Measurements from ENCODE around the gene RPL13. TPM values are rescaled to one million over a fixed set of nuclear protein-coding genes. Genes with fewer than 3 reads are reported as not detected.

RPL13 gene
- total and polyA plus RNA-seq, 4 donors = 699 to 2,663 (median 1,571) TPM

GRCh38 chr16:89544713-89545043 lies 15.8 kb upstream of the RPL13 start:
- DNase-seq (ENCODE audit: low spot score) = no peak
- no peak for TF ChIP-seq YY1 (IDR thresholded peaks at IDR 0.05)
- no peak for TF ChIP-seq GABPA (IDR thresholded peaks at IDR 0.05 in 1 of 2, conservative IDR thresholded peaks at IDR 0.05 in 1 of 2)
- Histone ChIP-seq H3K4me1 (ENCODE audit: control insufficient read depth in 4 of 4, insufficient read depth in 4 of 4, low read length in 3 of 4) (peaks cover 0 to 24% (median 15%) of the 10 kb centered on the region in 4 donors), H3K4me3 (ENCODE audit: low read depth in 1 of 3, low read length in 3 of 3) (no peak overlapping the region), H3K27ac (ENCODE audit: low read depth in 1 of 2, low read length in 2 of 2) (no peak overlapping the region), H3K9ac (ENCODE audit: low read depth in 1 of 2, low read length in 2 of 2) (no peak overlapping the region), H3K9me3 (ENCODE audit: control insufficient read depth in 4 of 4, low read length in 3 of 4) (no peaks in the 10 kb centered on the region), H3K27me3 (ENCODE audit: control insufficient read depth in 4 of 4, insufficient read depth in 4 of 4, low read length in 3 of 4) (no peaks in the 10 kb centered on the region), H3K36me3 (ENCODE audit: control insufficient read depth in 4 of 4, insufficient read depth in 3 of 4, low read depth in 1 of 4, low read length in 3 of 4) (peaks cover 5 to 35% (median 13%) of the 10 kb centered on the region in 4 donors)
- 81% methylated on average over 13 of the region's 13 CpGs for WGBS

GRCh38 chr16:89545044-89545830 lies 15.2 kb upstream of the RPL13 start:
- peak; percentile 52 for DNase-seq (ENCODE audit: low spot score)
- Histone ChIP-seq H3K9ac (ENCODE audit: low read depth in 1 of 2, low read length in 2 of 2) (no peak overlapping the region), H3K9me3 (ENCODE audit: control insufficient read depth in 4 of 4, low read length in 3 of 4) (no peaks in the 10 kb centered on the region), H3K27me3 (ENCODE audit: control insufficient read depth in 4 of 4, insufficient read depth in 4 of 4, low read length in 3 of 4) (no peaks in the 10 kb centered on the region), H3K4me1 (ENCODE audit: control insufficient read depth in 4 of 4, insufficient read depth in 4 of 4, low read length in 3 of 4) (peaks cover 0 to 24% (median 15%) of the 10 kb centered on the region in 4 donors), H3K27ac (ENCODE audit: low read depth in 1 of 2, low read length in 2 of 2) (no peak overlapping the region), H3K36me3 (ENCODE audit: control insufficient read depth in 4 of 4, insufficient read depth in 3 of 4, low read depth in 1 of 4, low read length in 3 of 4) (peaks cover 5 to 35% (median 13%) of the 10 kb centered on the region in 4 donors), H3K4me3 (ENCODE audit: low read depth in 1 of 3, low read length in 3 of 3) (no peak overlapping the region)
- TF ChIP-seq HNF4A (conservative IDR thresholded peaks at IDR 0.05) (peak; percentile 69 to 74), ZBTB33 (IDR thresholded peaks at IDR 0.05) (no peak)
- WGBS = 65% methylated on average over 17 of the region's 17 CpGs

GRCh38 chr16:89545831-89546574 lies 14.5 kb upstream of the RPL13 start:
- no peak overlapping the region for H3K9ac ChIP-seq (ENCODE audit: low read depth in 1 of 2, low read length in 2 of 2)
- H3K4me3 ChIP-seq (ENCODE audit: low read depth in 1 of 3, low read length in 3 of 3) = no peak overlapping the region
- 65% methylated on average over 26 of the region's 26 CpGs for WGBS
- H3K36me3 ChIP-seq (ENCODE audit: control insufficient read depth in 4 of 4, insufficient read depth in 3 of 4, low read depth in 1 of 4, low read length in 3 of 4) = peaks cover 5 to 38% (median 16%) of the 10 kb centered on the region in 4 donors
- peak; percentile 69 for DNase-seq (ENCODE audit: low spot score)
- H3K4me1 ChIP-seq (ENCODE audit: control insufficient read depth in 4 of 4, insufficient read depth in 4 of 4, low read length in 3 of 4) = peaks cover 0 to 24% (median 15%) of the 10 kb centered on the region in 4 donors
- peak in 1 of 2 donors; percentile 53 for TF ChIP-seq RXRA (IDR thresholded peaks at IDR 0.05)
- TF ChIP-seq EGR1 (IDR thresholded peaks at IDR 0.05; ENCODE audit: low read depth in 2 of 2) = no peak
- no peak overlapping the region for H3K27ac ChIP-seq (ENCODE audit: low read depth in 1 of 2, low read length in 2 of 2)
- H3K27me3 ChIP-seq (ENCODE audit: control insufficient read depth in 4 of 4, insufficient read depth in 4 of 4, low read length in 3 of 4) = no peaks in the 10 kb centered on the region
- no peaks in the 10 kb centered on the region for H3K9me3 ChIP-seq (ENCODE audit: control insufficient read depth in 4 of 4, low read length in 3 of 4)

- Histone ChIP-seq H3K27ac (ENCODE audit: low read depth in 1 of 2, low read length in 2 of 2) (no peak overlapping the region), H3K9me3 (ENCODE audit: control insufficient read depth in 4 of 4, low read length in 3 of 4) (no peaks in the 10 kb centered on the region), H3K36me3 (ENCODE audit: control insufficient read depth in 4 of 4, insufficient read depth in 3 of 4, low read depth in 1 of 4, low read length in 3 of 4) (peaks cover 7 to 38% (median 17%) of the 10 kb centered on the region in 4 donors), H3K4me1 (ENCODE audit: control insufficient read depth in 4 of 4, insufficient read depth in 4 of 4, low read length in 3 of 4) (peaks cover 0 to 24% (median 15%) of the 10 kb centered on the region in 4 donors), H3K4me3 (ENCODE audit: low read depth in 1 of 3, low read length in 3 of 3) (no peak overlapping the region), H3K9ac (ENCODE audit: low read depth in 1 of 2, low read length in 2 of 2) (no peak overlapping the region), H3K27me3 (ENCODE audit: control insufficient read depth in 4 of 4, insufficient read depth in 4 of 4, low read length in 3 of 4) (no peaks in the 10 kb centered on the region)
- 94% methylated on average over 19 of the region's 19 CpGs for WGBS
- no peak for DNase-seq (ENCODE audit: low spot score)
- TF ChIP-seq GABPA (IDR thresholded peaks at IDR 0.05 in 1 of 2, conservative IDR thresholded peaks at IDR 0.05 in 1 of 2) (no peak), EGR1 (IDR thresholded peaks at IDR 0.05; ENCODE audit: low read depth in 2 of 2) (no peak), MAX (IDR thresholded peaks at IDR 0.05) (no peak), JUND (IDR thresholded peaks at IDR 0.05) (no peak), FOXA2 (IDR thresholded peaks at IDR 0.05) (no peak), HNF4A (conservative IDR thresholded peaks at IDR 0.05) (no peak), YY1 (IDR thresholded peaks at IDR 0.05) (no peak), REST (IDR thresholded peaks at IDR 0.05) (no peak), RAD21 (IDR thresholded peaks at IDR 0.05) (no peak), SP1 (IDR thresholded peaks at IDR 0.05) (no peak), FOXA1 (IDR thresholded peaks at IDR 0.05) (no peak), TAF1 (conservative IDR thresholded peaks at IDR 0.05) (no peak)
These were observed 13.7 kb upstream of the RPL13 start for GRCh38 chr16:89546781-89547180.
